Activated naive CD4-positive, alpha-beta T cell treated with anti-CD3 and anti-CD28 coated beads, Interleukin-2, amount 50 U/mL, for 16 hours (primary cell): ENCODE measurements around the gene RRN3.
"Not testable (repeated sequence)": the region's sequence is repeated elsewhere in the genome, so short reads cannot be mapped to it uniquely, and the experiment has no call there.

Experiments
- DNase-seq: peaks from one replicate; pipeline ENCODE4 v3.0.0-alpha.2; 2020

The RRN3 gene

GRCh38 chr16:15027051-15027450, 67.0 kb downstream of the RRN3 start:
- DNase-seq: not testable (repeated sequence)

GRCh38 chr16:15025234-15025951, 68.7 kb downstream of the RRN3 start:
- DNase-seq: not testable (repeated sequence)

- not testable (repeated sequence) for DNase-seq
Measured at GRCh38 chr16:15024858-15025199, 69.2 kb downstream of the RRN3 start.

GRCh38 chr16:15023381-15024077, 70.5 kb downstream of the RRN3 start:
- DNase-seq: not testable (repeated sequence)

GRCh38 chr16:15022194-15022593, 71.9 kb downstream of the RRN3 start:
- DNase-seq: peak; percentile 48

- DNase-seq: not testable (repeated sequence)
Measured at GRCh38 chr16:15021429-15021828, 72.6 kb downstream of the RRN3 start.

- DNase-seq: not testable (repeated sequence)
Measured at GRCh38 chr16:15016951-15017580, 77.0 kb downstream of the RRN3 start.

GRCh38 chr16:15016354-15016753, 77.7 kb downstream of the RRN3 start:
- DNase-seq: not testable (repeated sequence)

- not testable (repeated sequence) for DNase-seq
Measured at GRCh38 chr16:15015671-15016070, 78.4 kb downstream of the RRN3 start.

- DNase-seq: not testable (repeated sequence)
Measured at GRCh38 chr16:15012941-15013340, 81.1 kb downstream of the RRN3 start.
